ENCODE measurements around the gene AGPAT4.

AGPAT4 gene

DNA sequence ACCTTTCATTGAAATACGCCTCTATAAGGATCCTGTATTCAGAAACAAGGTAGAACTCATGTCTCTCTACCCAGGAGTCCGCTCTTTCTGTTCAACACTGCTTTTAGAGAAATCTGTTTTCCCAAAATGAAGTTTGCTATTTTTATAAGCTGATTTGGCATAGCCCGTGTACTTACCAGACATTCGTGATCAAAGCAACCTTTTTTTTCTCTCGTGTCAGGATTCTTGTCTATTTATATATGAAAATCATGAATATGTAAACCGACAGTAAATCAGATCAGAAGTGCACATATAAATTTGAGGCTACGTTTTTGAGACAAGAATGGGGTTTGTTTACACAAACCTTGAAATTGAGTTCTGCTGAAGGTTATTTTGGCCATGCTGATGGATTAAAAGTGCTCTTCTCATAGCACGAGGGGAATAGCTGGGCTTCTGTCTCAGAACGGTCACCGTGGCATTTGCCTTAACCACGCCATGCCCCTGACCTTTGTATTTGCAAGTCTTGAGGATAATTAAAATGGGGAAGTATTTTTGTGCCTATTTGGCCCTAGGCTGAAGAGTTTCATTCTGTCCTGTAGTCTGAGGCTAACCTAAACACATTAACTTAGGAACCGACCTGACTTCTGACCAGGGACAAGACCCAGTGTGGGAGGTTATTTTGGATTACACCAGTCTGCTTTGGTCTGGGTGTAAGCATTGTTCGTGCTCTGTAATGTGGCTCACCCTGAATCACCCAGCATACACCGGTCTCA lies 163.7 kb downstream of the AGPAT4 start:
- no peak for DNase-seq (ENCODE audit: low spot score)

DNA sequence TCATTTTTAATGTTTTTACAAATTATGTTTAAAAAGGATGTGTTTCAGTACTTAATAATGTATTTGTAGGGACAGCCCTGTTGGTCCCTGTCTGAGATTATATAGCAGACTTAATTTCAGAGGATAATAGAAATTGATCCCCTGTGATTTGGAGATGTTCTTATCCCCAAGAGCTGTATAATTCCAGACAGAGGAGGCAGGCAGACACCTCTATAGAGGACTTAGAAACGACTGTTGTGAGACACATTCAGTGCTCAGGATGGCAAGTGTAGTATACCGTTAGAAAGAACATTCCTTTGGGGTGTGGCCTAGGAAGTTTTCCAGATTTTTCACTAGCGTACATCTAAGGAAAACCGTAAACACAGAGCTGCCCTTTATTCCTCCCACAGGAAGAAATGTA lies 164.5 kb downstream of the AGPAT4 start:
- DNase-seq (ENCODE audit: low spot score) = no peak

DNA sequence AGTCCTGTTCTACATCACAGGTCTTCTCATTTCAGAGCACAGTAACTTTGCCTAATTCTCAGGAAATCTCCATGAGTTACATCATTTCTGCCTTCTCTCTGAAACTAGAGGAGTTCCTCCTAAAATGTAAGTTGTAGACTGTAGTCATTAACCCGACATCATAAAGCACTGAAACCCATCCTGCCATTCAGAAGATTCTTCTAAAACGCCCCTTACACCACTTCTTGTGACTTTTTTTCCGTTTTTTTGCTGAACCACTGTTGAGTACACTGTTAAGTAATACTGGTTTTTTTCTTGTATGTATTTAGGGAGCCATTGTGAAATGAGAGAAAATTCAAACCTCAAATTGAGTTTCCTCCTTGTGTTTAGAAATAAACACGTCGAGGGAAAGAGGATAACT lies 164.9 kb downstream of the AGPAT4 start:
- no peak for DNase-seq (ENCODE audit: low spot score)

DNA sequence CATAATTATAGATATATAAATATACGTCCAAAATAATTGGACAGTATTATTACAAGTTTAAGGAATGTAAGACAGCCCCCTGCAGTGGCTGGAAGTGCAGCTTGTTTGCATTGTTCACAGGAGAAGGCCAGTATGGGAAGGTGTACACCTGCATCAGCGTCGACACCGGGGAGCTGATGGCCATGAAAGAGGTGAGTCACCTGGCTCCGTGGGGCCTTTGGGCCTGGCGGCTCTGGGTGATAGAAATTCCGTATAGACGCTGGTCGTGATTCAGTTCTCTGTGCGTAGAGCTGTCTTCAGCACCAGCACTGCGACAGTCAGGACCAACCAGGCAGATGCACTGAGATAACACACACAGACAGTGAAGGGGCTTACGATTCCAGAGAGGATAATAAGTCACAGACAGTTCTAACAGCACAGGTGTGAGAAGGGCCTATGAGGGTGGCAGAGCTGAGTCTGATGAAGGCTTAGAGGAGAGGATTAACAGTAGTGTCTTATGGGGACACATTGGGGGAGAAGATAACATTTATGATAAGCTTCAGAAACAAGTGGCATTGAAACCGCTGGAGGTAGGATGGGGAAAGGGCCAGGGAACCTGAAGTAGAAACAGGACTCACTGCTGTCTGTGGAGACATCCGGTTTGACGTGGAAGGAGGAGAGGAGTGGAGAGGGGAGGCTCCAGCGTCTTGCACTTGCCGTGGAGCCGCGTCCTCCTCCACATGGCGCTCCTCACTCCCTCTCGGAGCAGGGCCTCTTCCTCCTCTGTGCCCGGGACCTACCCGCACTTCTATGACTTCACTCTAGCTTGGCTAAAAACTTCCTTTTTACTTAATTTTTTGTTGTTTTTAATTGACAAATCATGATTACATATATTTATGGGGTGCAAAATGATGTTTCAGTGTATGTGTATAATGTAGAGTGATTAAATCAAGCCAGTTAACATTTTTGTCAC lies 165.8 kb downstream of the AGPAT4 start:
- no peak for DNase-seq (ENCODE audit: low spot score)

DNA sequence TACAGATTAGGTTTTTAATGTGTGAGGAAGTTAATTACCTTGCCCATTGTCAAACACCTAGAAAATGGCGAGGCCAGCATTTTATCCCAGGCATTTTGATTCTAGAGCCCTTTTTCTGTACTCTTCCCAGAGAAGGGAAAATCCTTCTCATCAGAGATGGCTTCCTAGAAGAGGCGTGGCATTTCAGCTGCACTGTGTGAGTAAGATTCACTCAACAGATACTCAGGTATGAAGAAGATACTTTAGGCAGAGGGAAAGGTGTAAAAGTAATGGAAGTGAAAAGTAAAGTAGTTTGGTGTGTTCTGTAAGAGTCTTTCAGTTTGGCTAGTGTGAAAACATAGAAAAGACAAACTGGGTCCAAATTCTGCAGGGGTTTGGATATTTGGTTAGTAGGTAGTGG lies 168.5 kb downstream of the AGPAT4 start:
- no peak for DNase-seq (ENCODE audit: low spot score)

DNA sequence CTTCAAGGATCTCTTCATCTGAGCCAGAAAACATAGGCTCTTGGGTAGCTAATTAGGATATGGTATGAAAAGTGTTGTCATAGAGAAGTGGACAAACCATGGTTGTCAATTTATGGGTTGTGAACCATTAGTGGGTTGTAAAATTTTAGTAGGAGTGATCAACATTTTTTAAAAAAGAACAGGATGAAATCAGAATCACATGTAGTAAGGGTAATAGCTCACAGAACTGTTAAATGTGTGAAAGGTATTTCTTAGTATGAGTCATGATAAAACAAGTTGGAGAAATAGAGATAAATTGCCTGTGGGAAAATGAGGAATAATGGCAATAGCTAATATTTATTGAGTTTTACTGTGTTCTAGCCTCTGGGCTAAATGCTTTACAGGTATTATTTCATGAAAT lies 168.9 kb downstream of the AGPAT4 start:
- DNase-seq (ENCODE audit: low spot score) = no peak

DNA sequence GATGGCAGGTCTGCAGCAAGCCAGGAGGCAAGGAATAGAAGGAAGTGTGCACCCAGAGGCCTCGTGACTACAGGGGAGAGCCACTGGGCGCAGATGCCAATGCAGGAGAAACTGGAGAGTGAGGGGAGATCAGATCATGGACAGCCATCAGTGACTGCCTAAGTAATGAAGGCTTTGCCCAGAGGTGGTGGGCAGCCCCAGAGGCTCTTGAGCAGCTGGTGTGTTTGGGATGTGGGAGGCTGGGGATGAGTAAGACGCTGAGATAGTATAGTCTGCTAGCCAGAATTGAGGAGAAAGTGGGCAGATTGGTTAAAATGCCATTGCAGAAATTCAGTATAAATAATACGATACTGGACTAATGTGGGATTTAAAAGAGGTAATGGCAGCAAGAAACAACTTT lies 170.4 kb downstream of the AGPAT4 start:
- DNase-seq (ENCODE audit: low spot score) = no peak

DNA sequence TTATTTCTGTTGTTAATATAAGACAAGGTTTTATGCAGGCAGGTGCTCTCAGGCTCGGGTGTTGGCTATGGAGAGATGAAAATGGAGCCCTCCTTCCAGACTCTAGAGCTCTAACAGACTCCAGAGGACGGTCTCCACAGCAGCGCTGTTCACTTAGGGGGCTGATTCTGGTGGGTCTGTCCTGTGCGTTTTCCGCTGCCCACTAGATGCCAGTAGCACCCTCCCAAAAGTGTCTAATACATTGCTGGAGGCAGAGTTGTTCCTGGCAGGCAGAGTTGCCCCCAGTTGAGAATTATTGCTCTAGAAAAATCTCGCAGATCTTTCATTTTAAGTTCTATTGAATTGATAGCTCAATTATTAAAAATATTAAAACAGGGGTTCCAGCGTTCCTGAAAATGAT lies 172.3 kb downstream of the AGPAT4 start:
- DNase-seq (ENCODE audit: low spot score) = no peak

DNA sequence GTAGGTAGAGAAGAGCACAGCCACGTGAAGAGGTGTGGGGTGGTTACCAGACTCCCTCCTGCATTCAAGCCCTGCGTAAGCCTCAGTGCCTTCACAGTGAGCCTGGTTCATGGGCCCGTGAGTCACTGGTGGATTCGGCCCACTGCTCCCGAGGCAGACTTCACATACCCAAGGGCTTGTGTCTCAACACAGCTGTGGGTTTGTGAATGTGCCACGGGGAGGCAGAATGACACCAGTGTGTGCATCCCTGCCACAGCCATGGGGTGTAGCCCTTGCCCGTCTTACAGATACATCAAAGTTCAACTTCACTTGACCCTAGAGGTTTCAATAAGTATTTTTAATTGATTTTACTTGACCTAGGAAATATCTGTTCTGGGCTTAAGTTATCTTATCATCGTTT lies 173.8 kb downstream of the AGPAT4 start:
- DNase-seq (ENCODE audit: low spot score) = no peak

DNA sequence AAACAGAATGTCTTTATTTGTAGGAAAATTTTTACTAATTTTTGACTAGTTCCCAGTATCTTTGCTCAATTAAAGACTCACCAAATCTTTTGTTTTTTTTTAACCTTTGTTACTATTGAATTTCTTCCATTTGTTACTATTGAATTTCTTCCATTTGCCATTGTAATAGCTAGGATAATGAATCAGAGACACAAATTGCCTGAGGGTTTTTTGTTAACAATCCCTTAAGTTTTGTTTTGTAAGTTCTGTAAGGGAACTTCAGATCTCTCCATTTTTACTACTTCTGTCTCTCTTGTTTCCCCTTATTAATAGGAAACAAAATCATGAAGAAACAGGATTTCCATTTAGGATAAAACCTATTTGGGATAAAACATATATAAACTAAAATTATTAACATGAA lies 177.9 kb downstream of the AGPAT4 start:
- no peak for DNase-seq (ENCODE audit: low spot score)

DNA sequence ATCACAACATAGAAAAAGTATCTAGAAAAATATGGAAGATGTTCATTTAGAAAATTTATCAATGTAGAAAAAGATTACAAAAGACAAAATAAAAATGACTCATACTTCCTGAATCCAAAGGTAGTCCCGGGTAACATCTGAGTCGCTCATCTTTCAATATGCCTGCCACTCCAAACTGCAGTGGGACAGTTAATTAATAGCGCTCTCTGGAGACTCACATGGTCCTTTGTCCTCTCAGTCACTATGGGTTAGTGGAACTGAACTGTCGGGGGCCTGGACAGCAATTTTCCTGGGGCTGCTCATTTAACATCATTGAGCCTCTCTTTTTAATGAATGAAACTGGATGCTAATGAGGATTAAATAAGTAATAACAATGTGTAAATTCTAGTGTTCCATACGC lies 178.9 kb downstream of the AGPAT4 start:
- DNase-seq (ENCODE audit: low spot score) = no peak

DNA sequence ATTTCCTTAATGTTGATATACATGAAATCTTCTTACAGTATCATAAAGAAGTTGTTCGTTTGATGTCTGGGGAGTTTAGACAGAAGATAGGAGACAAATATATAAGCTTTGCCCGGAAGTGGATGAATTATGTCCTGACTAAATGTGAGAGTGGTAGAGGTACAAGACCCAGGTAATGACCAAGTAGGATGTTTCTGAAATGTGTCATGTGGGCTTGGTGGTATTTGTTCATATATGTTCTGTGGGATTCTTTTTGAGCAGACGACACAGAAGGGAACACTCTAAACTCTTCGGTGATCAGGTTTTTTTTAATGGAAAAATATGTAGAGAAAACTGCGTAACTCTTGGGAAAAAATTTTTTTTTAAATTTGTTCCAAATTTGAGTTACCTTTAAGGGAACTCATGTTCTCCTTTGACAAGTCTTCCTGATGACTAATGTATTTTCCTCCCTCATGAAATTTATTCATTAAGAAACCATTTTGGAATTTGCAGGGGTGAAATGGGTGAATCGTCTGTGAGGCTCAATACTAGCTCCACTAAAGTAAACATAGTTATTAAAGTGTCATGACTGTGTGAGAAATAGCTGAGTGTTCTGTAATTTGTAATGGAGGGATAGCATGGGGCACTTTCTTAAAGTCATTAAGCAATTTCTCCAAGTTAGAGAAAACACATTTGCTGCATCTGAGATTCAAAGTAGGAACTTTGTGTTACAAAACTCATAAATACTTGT lies 181.7 kb downstream of the AGPAT4 start:
- no peak for DNase-seq (ENCODE audit: low spot score)

DNA sequence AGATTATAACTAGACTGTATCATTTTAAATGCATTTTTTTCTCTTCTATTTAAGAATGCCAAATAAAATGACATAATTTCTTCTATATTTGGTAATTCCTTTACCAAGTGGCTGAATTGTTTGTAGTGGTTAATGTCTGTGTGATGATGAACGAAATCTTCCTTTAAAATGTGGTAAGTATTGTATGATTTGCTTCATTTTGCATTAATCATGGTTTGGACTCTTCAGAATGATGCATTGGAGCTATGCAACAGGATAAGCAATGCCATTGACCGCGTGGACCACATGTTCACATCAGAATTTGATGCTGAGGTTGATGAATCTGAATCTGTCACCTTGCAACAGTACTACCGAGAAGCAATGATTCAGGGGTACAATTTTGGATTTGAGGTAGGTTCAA lies 182.7 kb downstream of the AGPAT4 start:
- no peak for DNase-seq (ENCODE audit: low spot score)

DNA sequence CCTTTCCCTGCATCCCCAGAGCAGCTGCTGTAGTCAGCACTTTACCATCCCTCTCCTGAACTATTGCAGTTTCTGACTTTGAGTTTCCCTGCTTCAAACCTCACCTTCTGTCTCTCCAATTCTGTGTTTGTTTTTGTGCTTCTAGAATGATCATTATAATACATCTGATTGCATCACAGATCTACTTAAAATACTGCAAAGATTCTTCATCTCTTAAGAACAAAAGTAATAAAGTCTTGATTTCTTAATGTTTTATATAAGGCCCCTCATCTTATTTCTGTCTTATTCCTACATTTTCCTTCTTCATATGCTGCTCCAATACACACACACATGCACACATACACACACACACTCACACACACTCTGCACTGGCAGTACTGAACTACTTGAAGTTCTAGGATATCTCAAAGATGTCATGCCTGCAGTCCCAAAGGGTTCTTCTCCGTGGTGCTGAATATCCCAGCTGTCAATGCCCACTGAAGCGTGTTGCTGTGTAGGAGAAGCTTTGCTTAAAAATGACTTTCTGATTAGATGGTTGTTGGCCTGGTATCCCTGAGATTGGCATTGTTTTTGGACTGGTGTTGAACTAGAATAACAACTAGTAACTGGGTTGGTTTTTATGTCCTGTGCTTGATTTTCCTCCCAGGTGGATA lies 185.1 kb downstream of the AGPAT4 start:
- DNase-seq (ENCODE audit: low spot score) = no peak

DNA sequence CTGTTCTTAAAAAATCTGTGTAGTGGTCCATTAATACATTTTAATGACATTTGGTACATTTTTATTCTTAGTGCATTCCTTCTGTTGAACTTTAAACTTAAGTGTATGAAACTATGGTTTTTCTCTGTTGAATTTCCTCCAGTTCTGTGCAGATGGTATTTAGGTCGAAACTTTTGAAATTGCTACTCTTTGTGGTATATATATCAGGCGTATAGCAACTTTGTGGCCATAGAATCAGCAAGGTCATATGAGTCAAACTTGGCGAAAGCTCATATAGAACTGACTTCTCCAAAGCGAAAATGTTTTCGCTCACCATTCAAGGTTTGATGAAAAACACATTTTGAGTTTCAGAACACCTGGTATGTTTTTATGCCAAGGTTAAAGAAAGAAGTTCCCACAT lies 188.6 kb downstream of the AGPAT4 start:
- no peak for DNase-seq (ENCODE audit: low spot score)

DNA sequence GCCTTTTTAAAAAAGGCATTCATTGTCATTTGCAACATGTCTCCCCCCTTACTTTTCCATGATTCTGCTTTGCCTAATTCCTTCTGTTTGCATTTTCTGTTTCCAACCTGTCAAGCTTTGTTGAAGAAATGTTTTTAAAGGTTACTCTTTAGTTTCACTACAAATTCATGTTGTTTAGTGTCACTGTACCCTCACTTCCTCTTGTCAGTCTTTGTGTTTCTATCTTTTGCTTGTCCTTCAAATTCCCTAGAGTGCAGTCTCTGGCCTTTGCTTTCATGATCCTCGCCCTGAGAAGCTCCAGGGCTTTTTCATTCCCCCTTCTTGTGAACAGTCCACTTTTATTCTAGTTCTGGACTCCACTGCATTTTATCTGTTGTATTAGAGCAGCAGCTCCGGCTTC lies 191.6 kb downstream of the AGPAT4 start:
- no peak for DNase-seq (ENCODE audit: low spot score)

DNA sequence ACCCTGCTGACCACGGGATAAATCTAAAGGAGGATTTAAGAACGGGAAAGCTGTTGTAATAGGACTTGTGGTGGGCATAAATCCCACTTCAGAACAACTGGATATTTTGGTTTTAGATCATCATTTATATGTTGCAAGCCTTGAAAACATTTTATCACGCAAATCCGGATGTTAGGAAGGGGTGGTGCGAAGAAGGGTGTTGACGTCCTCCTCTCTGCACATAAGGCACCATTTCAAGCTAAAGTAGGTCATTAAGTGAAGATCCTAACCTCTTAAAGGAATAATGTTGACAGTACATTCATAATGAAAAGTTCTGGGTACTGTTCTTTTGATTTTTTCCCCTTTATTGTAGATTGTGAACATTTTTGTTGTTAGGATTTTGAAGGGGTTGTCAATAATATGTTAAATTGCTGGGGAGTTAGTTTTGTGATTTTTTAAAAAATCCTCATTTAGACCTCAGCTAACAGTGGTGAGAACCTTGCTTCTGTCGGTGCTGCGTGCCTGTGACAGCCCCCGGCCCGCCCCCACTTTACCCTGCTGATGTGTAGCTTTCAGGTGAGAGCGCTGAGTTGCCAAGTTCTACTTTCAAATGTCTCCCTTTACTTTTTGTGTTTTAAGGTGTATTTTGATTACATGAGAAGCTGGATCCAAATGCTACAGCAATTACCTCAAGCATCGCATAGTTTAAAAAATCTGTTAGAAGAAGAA lies 193.4 kb downstream of the AGPAT4 start:
- DNase-seq (ENCODE audit: low spot score) = no peak

Measured in HuH-7.5 (cell line).